ENCODE results near the gene GP1BB. TPM values are rescaled to one million over a fixed set of nuclear protein-coding genes. Genes with fewer than 3 reads are reported as not detected.

GP1BB gene
- total RNA-seq, 1 donor from 2014 or later = 4.6 TPM

DNA sequence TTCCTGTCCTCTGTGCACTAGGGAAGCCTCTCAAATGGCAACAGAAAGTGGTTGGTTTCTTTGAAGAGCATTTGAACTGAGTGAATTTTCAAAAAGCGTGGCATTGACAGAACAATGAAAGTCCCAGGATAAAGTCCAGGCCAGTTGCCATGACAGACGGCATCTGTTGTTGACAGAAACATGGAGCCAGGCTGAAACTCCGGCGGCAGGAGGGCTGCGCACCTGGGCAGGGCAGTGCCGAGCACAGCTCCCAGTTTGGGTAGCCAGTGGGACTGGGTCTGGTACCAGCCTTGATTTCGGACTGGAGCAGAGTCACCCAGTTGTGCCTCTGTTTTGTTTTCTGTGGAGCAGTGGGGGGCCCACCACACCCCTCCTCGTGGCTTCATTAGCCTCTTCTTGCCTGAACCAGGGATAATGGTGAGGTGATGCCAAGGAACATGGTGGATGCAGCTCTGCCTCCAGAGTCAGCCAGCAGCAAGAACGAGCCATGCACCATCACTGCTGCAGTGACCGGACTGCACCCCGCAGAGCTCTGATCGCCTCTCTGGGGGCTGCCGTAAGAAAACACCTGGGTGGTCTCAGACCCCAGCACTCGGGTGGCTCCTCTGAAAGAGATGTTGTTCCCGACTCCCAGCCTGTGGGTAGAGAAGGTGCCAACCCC, 18.9 kb upstream of the GP1BB start:
- TF ChIP-seq, protein P1, sequence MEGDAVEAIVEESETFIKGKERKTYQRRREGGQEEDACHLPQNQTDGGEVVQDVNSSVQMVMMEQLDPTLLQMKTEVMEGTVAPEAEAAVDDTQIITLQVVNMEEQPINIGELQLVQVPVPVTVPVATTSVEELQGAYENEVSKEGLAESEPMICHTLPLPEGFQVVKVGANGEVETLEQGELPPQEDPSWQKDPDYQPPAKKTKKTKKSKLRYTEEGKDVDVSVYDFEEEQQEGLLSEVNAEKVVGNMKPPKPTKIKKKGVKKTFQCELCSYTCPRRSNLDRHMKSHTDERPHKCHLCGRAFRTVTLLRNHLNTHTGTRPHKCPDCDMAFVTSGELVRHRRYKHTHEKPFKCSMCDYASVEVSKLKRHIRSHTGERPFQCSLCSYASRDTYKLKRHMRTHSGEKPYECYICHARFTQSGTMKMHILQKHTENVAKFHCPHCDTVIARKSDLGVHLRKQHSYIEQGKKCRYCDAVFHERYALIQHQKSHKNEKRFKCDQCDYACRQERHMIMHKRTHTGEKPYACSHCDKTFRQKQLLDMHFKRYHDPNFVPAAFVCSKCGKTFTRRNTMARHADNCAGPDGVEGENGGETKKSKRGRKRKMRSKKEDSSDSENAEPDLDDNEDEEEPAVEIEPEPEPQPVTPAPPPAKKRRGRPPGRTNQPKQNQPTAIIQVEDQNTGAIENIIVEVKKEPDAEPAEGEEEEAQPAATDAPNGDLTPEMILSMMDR (conservative IDR thresholded peaks at IDR 0.05) = no peak
- Mint-ChIP-seq H3K36me3 (ENCODE audit: low read depth) (no peaks in the 10 kb centered on the region), H3K27ac (ENCODE audit: unreplicated experiment) (no peak overlapping the region), H3K4me3 (no peak overlapping the region), H3K9me3 (no peaks in the 10 kb centered on the region), H3K27me3 (ENCODE audit: low read depth) (peaks cover 9% of the 10 kb centered on the region), H3K4me1 (peaks cover 4% of the 10 kb centered on the region)
- no peak for DNase-seq (ENCODE audit: low read depth, low spot score)

- Mint-ChIP-seq H3K27me3 (ENCODE audit: low read depth) (peaks cover 9% of the 10 kb centered on the region), H3K9me3 (no peaks in the 10 kb centered on the region), H3K4me3 (no peak overlapping the region), H3K4me1 (peaks cover 6% of the 10 kb centered on the region), H3K36me3 (ENCODE audit: low read depth) (no peaks in the 10 kb centered on the region), H3K27ac (ENCODE audit: unreplicated experiment) (no peak overlapping the region)
- TF ChIP-seq, protein P1 (conservative IDR thresholded peaks at IDR 0.05) = peak; percentile 26
- DNase-seq (ENCODE audit: low read depth, low spot score) = no peak
These were observed 18.0 kb upstream of the GP1BB start for GRCh38 chr22:19705181-19705934.

GRCh38 chr22:19706661-19707151, 16.6 kb upstream of the GP1BB start:
- Mint-ChIP-seq H3K9me3 (no peaks in the 10 kb centered on the region), H3K27ac (ENCODE audit: unreplicated experiment) (no peak overlapping the region), H3K4me3 (no peak overlapping the region), H3K27me3 (ENCODE audit: low read depth) (peaks cover 9% of the 10 kb centered on the region), H3K36me3 (ENCODE audit: low read depth) (no peaks in the 10 kb centered on the region), H3K4me1 (peaks cover 6% of the 10 kb centered on the region)
- TF ChIP-seq, protein P1 (conservative IDR thresholded peaks at IDR 0.05) = no peak
- DNase-seq (ENCODE audit: low read depth, low spot score) = no peak

- H3K27ac Mint-ChIP-seq (ENCODE audit: unreplicated experiment) = no peak overlapping the region
- no peaks in the 10 kb centered on the region for H3K9me3 Mint-ChIP-seq
- TF ChIP-seq, protein P1 (conservative IDR thresholded peaks at IDR 0.05) = no peak
- peaks cover 6% of the 10 kb centered on the region for H3K4me1 Mint-ChIP-seq
- H3K27me3 Mint-ChIP-seq (ENCODE audit: low read depth) = peaks cover 12% of the 10 kb centered on the region
- no peaks in the 10 kb centered on the region for H3K36me3 Mint-ChIP-seq (ENCODE audit: low read depth)
- no peak for DNase-seq (ENCODE audit: low read depth, low spot score)
- H3K4me3 Mint-ChIP-seq = no peak overlapping the region
These were observed 15.7 kb upstream of the GP1BB start for GRCh38 chr22:19707347-19708290.

DNA sequence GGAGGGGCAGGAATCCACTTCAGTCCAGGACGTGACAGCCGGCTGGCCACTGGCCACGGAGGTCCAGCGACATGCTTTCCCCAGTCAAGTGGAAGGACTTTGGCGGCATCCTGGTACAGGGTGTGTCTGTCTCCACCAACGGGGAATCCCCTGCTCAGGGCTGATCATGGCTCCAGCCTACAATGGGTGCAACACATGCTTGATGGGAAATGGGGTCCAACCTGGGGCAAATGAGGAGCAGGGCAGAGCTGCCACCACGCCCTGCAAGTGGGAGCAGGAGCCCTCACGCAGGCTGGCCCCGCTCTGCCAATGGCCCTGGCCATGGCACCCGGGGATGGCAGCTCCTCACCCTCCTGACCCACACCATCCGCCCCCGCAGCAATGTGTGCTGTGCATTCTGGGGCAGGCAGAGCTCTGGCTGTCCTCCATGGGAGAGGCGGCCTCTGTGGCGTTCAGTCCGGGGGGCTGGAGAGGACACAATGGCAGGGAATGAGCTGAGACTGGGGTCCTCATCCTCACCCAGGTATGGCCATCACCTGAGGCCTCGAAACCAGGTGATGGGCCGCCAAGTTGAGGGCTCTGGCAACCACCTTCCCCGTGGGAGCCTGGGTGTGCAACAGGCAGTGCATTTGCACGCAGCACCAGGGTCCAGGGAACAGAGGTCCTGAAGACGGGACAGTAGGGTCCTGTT, 14.9 kb upstream of the GP1BB start:
- Mint-ChIP-seq H3K36me3 (ENCODE audit: low read depth) (no peaks in the 10 kb centered on the region), H3K9me3 (no peaks in the 10 kb centered on the region), H3K4me3 (no peak overlapping the region), H3K4me1 (peaks cover 6% of the 10 kb centered on the region), H3K27me3 (ENCODE audit: low read depth) (peaks cover 16% of the 10 kb centered on the region), H3K27ac (ENCODE audit: unreplicated experiment) (no peak overlapping the region)
- no peak for DNase-seq (ENCODE audit: low read depth, low spot score)
- TF ChIP-seq, protein P1 (conservative IDR thresholded peaks at IDR 0.05) = no peak
